Fibroblast of mammary gland (primary cell): ENCODE measurements around the gene KIAA1958.
A peak's percentile ranks its signal among the peaks of the same experiment; 100 is the strongest.

Experiments
- DNase-seq: peaks from one replicate; pipeline ENCODE4 v3.0.0-alpha.2; 2010; ENCODE audit warnings: low read depth
- H3K4me3 ChIP-seq: 2 replicates; pipeline ENCODE4 v1.5.1; 2011; ENCODE audit warnings: low read depth, mild to moderate bottlenecking, low read length, moderate library complexity; ENCODE audit not compliant: control insufficient read depth
- TF ChIP-seq, protein P1 (sequence below): conservative IDR thresholded peaks from 2 replicates; pipeline ENCODE4 v1.5.1; 2011; ENCODE audit warnings: low read depth, low read length, inconsistent platforms; ENCODE audit not compliant: control insufficient read depth, insufficient read depth

KIAA1958 gene

GRCh38 chr9:112703304-112703703, 216.7 kb downstream of the KIAA1958 start:
- no peak for DNase-seq
- no peak overlapping the region for H3K4me3 ChIP-seq
- TF ChIP-seq, protein P1, sequence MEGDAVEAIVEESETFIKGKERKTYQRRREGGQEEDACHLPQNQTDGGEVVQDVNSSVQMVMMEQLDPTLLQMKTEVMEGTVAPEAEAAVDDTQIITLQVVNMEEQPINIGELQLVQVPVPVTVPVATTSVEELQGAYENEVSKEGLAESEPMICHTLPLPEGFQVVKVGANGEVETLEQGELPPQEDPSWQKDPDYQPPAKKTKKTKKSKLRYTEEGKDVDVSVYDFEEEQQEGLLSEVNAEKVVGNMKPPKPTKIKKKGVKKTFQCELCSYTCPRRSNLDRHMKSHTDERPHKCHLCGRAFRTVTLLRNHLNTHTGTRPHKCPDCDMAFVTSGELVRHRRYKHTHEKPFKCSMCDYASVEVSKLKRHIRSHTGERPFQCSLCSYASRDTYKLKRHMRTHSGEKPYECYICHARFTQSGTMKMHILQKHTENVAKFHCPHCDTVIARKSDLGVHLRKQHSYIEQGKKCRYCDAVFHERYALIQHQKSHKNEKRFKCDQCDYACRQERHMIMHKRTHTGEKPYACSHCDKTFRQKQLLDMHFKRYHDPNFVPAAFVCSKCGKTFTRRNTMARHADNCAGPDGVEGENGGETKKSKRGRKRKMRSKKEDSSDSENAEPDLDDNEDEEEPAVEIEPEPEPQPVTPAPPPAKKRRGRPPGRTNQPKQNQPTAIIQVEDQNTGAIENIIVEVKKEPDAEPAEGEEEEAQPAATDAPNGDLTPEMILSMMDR = no peak

DNA sequence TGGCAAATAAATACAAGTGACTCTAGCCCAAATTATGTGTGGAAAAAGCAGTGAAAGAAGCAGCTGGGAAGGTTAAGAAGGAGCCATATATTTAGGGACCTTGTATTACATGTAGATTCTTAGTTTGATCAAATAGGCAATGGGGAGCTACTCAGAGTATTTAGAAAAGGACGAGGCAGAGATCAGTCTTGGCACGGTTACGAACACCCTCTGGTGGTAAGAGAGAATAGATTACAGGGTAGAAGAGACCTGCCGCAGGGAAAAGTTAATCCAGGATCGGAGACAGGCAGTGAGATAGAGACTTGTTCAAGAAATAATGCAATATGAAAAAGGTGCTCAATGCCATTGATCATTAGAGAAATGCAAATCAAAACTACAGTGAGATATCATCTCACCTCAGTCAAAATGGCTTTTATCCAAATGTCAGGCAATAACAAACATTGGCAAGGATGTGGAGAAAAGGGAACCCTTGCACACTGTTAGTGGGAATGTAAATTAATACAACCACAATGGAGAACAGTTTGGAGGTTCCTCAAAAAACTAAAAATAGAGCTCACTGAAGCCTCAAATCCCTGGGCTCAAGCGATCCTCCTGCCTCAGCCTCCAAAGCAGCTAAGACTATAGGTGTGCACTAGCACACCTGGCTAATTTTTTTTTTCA, 219.3 kb downstream of the KIAA1958 start:
- TF ChIP-seq, protein P1 = peak; percentile 36
- peak; percentile 53 for DNase-seq
- H3K4me3 ChIP-seq = no peak overlapping the region

DNA sequence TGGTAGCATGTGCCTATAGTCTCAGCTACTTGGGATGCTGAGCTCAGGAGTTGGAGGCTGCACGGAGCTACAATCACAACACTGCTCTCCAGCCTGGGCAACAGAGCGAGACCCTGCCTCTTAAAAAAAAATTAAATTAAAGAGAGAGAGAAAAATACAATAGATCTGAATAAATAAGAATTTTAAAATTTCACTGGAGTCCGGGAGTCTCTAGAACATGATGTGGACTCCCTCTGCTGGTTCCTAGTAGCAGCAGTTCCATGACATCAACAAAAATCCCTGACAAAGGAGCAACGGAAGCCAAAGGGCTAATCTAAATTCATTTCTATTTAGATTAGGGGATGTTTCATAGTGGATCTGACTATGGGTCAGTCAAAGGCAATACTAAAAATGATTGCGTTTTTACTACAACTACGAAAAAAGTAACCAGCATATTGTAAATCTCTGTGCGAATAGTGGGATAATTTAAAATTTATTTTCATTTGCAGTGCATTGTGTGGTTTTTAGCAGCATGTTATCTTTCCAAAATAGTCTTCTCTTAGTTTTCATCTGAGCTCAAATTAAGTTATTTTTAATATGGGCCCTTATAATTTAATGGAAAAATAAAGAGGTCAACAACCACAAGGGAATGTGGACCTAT, 224.5 kb downstream of the KIAA1958 start:
- DNase-seq = peak; percentile 54
- TF ChIP-seq, protein P1 = peak; percentile 70

DNA sequence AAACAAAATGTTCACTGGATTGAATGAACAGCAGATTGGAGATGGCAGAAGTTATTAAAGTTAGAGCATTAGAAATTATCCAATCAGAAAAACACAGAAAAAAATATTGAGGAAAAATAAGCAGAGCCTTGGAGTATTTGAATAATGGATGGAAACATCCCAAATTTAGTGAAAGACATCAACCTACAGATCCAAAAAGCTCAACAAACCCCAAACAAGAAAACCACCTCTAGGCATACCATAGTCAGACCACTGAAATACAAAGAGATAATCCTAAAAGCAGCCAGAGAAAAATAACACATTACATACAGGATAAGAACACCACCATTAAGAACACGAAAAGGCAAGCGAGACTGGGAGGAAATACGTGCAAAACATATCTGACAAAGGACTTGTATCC, 226.1 kb downstream of the KIAA1958 start:
- H3K4me3 ChIP-seq = no peak overlapping the region
- no peak for DNase-seq
- TF ChIP-seq, protein P1 = no peak

More for the DNA sequence above, 224.5 kb downstream of the KIAA1958 start:
- no peak overlapping the region for H3K4me3 ChIP-seq

GRCh38 chr9:112717661-112718331, 231.2 kb downstream of the KIAA1958 start, which contains the start of gene INIP:
TSS of gene INIP (minus strand) at chr9:112718117. CDS start at chr9:112716485, 1,632 bp downstream.
- TF ChIP-seq, protein P1 = no peak
- peak; percentile 94 for DNase-seq
- peak within 1 kb of the TSS; percentile 98 for H3K4me3 ChIP-seq
